Measurements from ENCODE around the gene COL9A1. TPM values are rescaled to one million over a fixed set of nuclear protein-coding genes. Genes with fewer than 3 reads are reported as not detected.

The COL9A1 gene
- total RNA-seq, 1 donor from 2014 or later, result not detected

- H3K27me3 ChIP-seq (ENCODE audit: control insufficient read depth, insufficient read depth, low read length), result no peaks in the 10 kb centered on the region
- DNase-seq (ENCODE audit: low read depth) (no peak), FAIRE-seq (no peak)
- TF ChIP-seq, protein P1, sequence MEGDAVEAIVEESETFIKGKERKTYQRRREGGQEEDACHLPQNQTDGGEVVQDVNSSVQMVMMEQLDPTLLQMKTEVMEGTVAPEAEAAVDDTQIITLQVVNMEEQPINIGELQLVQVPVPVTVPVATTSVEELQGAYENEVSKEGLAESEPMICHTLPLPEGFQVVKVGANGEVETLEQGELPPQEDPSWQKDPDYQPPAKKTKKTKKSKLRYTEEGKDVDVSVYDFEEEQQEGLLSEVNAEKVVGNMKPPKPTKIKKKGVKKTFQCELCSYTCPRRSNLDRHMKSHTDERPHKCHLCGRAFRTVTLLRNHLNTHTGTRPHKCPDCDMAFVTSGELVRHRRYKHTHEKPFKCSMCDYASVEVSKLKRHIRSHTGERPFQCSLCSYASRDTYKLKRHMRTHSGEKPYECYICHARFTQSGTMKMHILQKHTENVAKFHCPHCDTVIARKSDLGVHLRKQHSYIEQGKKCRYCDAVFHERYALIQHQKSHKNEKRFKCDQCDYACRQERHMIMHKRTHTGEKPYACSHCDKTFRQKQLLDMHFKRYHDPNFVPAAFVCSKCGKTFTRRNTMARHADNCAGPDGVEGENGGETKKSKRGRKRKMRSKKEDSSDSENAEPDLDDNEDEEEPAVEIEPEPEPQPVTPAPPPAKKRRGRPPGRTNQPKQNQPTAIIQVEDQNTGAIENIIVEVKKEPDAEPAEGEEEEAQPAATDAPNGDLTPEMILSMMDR (IDR thresholded peaks at IDR 0.05; ENCODE audit: insufficient read depth, low read length, severe bottlenecking), result no peak
- H3K36me3 ChIP-seq (ENCODE audit: control insufficient read depth, insufficient read depth, low read length), result no peaks in the 10 kb centered on the region
- no peak overlapping the region for H3K4me3 ChIP-seq (ENCODE audit: low read depth, low read length)
These were observed 125.9 kb downstream of the COL9A1 start for GRCh38 chr6:70176842-70177550.

- TF ChIP-seq, protein P1 (IDR thresholded peaks at IDR 0.05; ENCODE audit: insufficient read depth, low read length, severe bottlenecking), result no peak
- no peaks in the 10 kb centered on the region for H3K36me3 ChIP-seq (ENCODE audit: control insufficient read depth, insufficient read depth, low read length)
- no peak overlapping the region for H3K4me3 ChIP-seq (ENCODE audit: low read depth, low read length)
- FAIRE-seq (no peak), DNase-seq (ENCODE audit: low read depth) (no peak)
- H3K27me3 ChIP-seq (ENCODE audit: control insufficient read depth, insufficient read depth, low read length), result no peaks in the 10 kb centered on the region
These were observed 127.1 kb downstream of the COL9A1 start for GRCh38 chr6:70175770-70176169.

DNA sequence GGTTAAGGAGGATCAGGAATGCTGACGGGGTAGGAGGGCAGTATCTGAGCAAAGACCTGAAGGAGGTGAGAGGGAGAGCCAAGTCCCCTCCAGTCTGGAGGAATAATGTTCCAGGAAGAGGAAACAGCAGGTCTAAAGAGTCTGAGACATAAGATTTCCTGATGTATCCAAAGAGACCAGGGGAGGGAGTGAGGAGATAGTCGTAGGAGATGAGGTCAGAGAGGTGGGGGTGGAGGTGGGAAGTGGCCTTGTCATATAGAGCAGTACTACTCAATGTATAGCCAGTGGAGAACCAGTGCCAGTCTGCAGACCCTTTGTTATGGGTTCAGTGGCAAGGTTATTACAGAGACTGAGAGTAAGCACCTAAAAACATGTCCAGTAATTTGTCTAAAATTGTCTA lies 130.6 kb downstream of the COL9A1 start:
- FAIRE-seq (no peak), DNase-seq (ENCODE audit: low read depth) (no peak)
- Histone ChIP-seq H3K36me3 (ENCODE audit: control insufficient read depth, insufficient read depth, low read length) (no peaks in the 10 kb centered on the region), H3K27me3 (ENCODE audit: control insufficient read depth, insufficient read depth, low read length) (no peaks in the 10 kb centered on the region), H3K4me3 (ENCODE audit: low read depth, low read length) (no peak overlapping the region)
- TF ChIP-seq, protein P1 (IDR thresholded peaks at IDR 0.05; ENCODE audit: insufficient read depth, low read length, severe bottlenecking), result no peak

GRCh38 chr6:70171236-70171635 lies 131.6 kb downstream of the COL9A1 start:
- no peaks in the 10 kb centered on the region for H3K27me3 ChIP-seq (ENCODE audit: control insufficient read depth, insufficient read depth, low read length)
- no peak overlapping the region for H3K4me3 ChIP-seq (ENCODE audit: low read depth, low read length)
- no peaks in the 10 kb centered on the region for H3K36me3 ChIP-seq (ENCODE audit: control insufficient read depth, insufficient read depth, low read length)
- TF ChIP-seq, protein P1 (IDR thresholded peaks at IDR 0.05; ENCODE audit: insufficient read depth, low read length, severe bottlenecking), result no peak
- DNase-seq (ENCODE audit: low read depth) (no peak), FAIRE-seq (no peak)

GRCh38 chr6:70168681-70169377 lies 134.1 kb downstream of the COL9A1 start:
- no peaks in the 10 kb centered on the region for H3K36me3 ChIP-seq (ENCODE audit: control insufficient read depth, insufficient read depth, low read length)
- TF ChIP-seq, protein P1 (IDR thresholded peaks at IDR 0.05; ENCODE audit: insufficient read depth, low read length, severe bottlenecking), result no peak
- no peaks in the 10 kb centered on the region for H3K27me3 ChIP-seq (ENCODE audit: control insufficient read depth, insufficient read depth, low read length)
- no peak overlapping the region for H3K4me3 ChIP-seq (ENCODE audit: low read depth, low read length)
- no peak for DNase-seq (ENCODE audit: low read depth)
- FAIRE-seq, result no peak

Other genes starting within 250 kb of the COL9A1 start
- gene FAM135A, start 110.4 kb upstream of the COL9A1 start, total RNA-seq, result 61.6 and 82.2 TPM in 2 replicates

Measured in bronchial epithelial cell (primary cell).